ENCODE measurements around the gene MTF2.

Gene MTF2

GRCh38 chr1:93087532-93087931 lies 8.4 kb downstream of the MTF2 start:
- DNase-seq, result no peak

- DNase-seq, result no peak
Observed at GRCh38 chr1:93093332-93094006, 14.4 kb downstream of the MTF2 start.

GRCh38 chr1:93095804-93096585 lies 16.9 kb downstream of the MTF2 start:
- no peak for DNase-seq

GRCh38 chr1:93102142-93102541 lies 23.1 kb downstream of the MTF2 start:
- DNase-seq, result no peak

- no peak for DNase-seq
Observed at GRCh38 chr1:93106226-93106625, 27.1 kb downstream of the MTF2 start.

GRCh38 chr1:93107395-93107794 lies 28.3 kb downstream of the MTF2 start:
- DNase-seq, result no peak

GRCh38 chr1:93108335-93108734 lies 29.3 kb downstream of the MTF2 start:
- DNase-seq, result no peak

- no peak for DNase-seq
Observed at GRCh38 chr1:93109578-93109977, 30.5 kb downstream of the MTF2 start.

GRCh38 chr1:93111065-93111464 lies 32.0 kb downstream of the MTF2 start:
- no peak for DNase-seq

GRCh38 chr1:93111561-93111960 lies 32.5 kb downstream of the MTF2 start:
- DNase-seq, result no peak

- no peak for DNase-seq
Observed at GRCh38 chr1:93113127-93113526, 34.0 kb downstream of the MTF2 start.

- no peak for DNase-seq
Observed at GRCh38 chr1:93114391-93114790, 35.3 kb downstream of the MTF2 start.

GRCh38 chr1:93120614-93121013 lies 41.5 kb downstream of the MTF2 start:
- no peak for DNase-seq

- DNase-seq, result no peak
Observed at GRCh38 chr1:93123201-93123783, 44.2 kb downstream of the MTF2 start.

- DNase-seq, result no peak
Observed at GRCh38 chr1:93124556-93125355, 45.7 kb downstream of the MTF2 start.

GRCh38 chr1:93129507-93130099 lies 50.5 kb downstream of the MTF2 start:
- no peak for DNase-seq

- DNase-seq, result no peak
Observed at GRCh38 chr1:93132638-93133037, 53.6 kb downstream of the MTF2 start.

- no peak for DNase-seq
Observed at GRCh38 chr1:93136445-93136844, 57.4 kb downstream of the MTF2 start.

- no peak for DNase-seq
Observed at GRCh38 chr1:93137604-93138292, 58.7 kb downstream of the MTF2 start.

GRCh38 chr1:93140106-93140505 lies 61.0 kb downstream of the MTF2 start:
- DNase-seq, result no peak

- no peak for DNase-seq
Observed at GRCh38 chr1:93142161-93142560, 63.1 kb downstream of the MTF2 start.

GRCh38 chr1:93143136-93143535 lies 64.1 kb downstream of the MTF2 start:
- DNase-seq, result no peak

Measured in activated CD4-positive, alpha-beta T cell treated with anti-CD3 and anti-CD28 coated beads for 48 hours (primary cell).